Suprapubic skin (tissue), 4 donors: Measurements from ENCODE around the gene ARPC5L. TPM values are rescaled to one million over a fixed set of nuclear protein-coding genes. Genes with fewer than 3 reads are reported as not detected.

Experiments used
- DNase-seq, 2 donors: peaks; one replicate each; pipeline ENCODE4 v3.0.0-alpha.2; 2019; ENCODE audit warnings: low spot score in 2 of 2
- H3K27ac ChIP-seq: fragments of 200-600 bp; sonication (generic); one replicate; pipeline ENCODE4 v1.5.1; 2019
- H3K27me3 ChIP-seq: fragments of 200-600 bp; sonication (generic); one replicate; pipeline ENCODE4 v1.5.1; 2019
- H3K36me3 ChIP-seq: fragments of 200-600 bp; sonication (generic); one replicate; pipeline ENCODE4 v1.5.1; 2019
- H3K4me1 ChIP-seq: fragments of 200-600 bp; sonication (generic); one replicate; pipeline ENCODE4 v1.5.1; 2019
- H3K4me3 ChIP-seq: fragments of 200-600 bp; sonication (generic); one replicate; pipeline ENCODE4 v1.5.1; 2019; ENCODE audit warnings: mild to moderate bottlenecking
- H3K9me3 ChIP-seq: fragments of 200-600 bp; sonication (generic); one replicate; pipeline ENCODE4 v1.5.1; 2019
- EP300 ChIP-seq: sonication (generic); formaldehyde crosslinking; IDR thresholded peaks from one replicate; pipeline ENCODE4 v1.6.1; 2017; ENCODE audit warnings: antibody characterized with exemption
- POLR2A ChIP-seq, 2 donors: fragments of 450-650 bp; IDR thresholded peaks; one replicate each; pipeline ENCODE4 v1.6.1; 2017; ENCODE audit warnings: antibody characterized with exemption in 2 of 2, mild to moderate bottlenecking in 2 of 2, moderate library complexity in 2 of 2
- POLR2AphosphoS5 ChIP-seq, 3 donors: sonication (generic); formaldehyde crosslinking; IDR thresholded peaks; one replicate each; pipeline ENCODE4 v1.6.1; 2017; ENCODE audit warnings: antibody characterized with exemption in 3 of 3
- WGBS: methylation state at CpG from one replicate; pipeline ENCODE4 v1.1.5; 2018; 5-methylcytosine and 5-hydroxymethylcytosine counted together
- total RNA-seq, 4 donors: library from RNA; depleted of rRNA; stranded (reverse); fragments of >200 nt; gene quantifications; one replicate each; pipeline ENCODE4 v1.1.0, GENCODE V29; 2016
- TF ChIP-seq, protein P1 (sequence below), 2 donors: fragments of 200-600 bp in 1 of 2; fragments of 450-650 bp in 1 of 2; sonication (generic) in 1 of 2; IDR thresholded peaks; one replicate each; pipeline ENCODE4 v1.5.1; 2016 to 2019; ENCODE audit warnings: antibody characterized with exemption in 2 of 2, mild to moderate bottlenecking in 1 of 2, moderate library complexity in 1 of 2

Gene ARPC5L
- total RNA-seq, 4 donors from 2014 or later = 16.9 to 52.4 (median 33.0) TPM

DNA sequence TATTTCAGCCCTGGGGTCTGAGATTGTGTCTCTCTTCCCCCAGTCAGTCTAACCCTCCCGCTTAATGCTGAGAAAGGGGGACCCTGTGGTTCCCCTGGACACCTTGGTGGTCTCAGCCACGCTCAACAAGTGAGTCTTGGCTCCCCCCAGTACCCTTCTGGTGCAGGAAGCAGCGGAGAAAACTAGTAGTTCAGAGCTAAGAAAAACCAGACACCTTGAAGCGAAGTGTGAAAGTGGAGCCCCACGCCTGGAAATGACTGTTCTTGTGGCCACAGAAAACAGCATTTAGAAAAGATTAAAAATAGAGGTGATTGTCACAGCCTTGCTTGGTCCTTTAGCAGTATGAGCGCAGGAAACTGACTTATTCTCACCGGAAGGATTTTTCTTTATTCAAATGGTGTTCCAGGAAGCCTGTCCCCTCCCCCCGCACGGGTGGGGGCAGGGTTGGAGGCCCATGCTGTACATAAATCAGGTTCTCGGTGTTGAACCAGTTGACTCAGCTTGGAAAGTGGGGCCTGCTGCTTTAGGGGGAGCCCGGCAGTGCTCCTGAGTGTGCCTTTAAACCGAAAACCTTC is 8.1 kb downstream of the ARPC5L start:
- no peak for TF ChIP-seq EP300
- TF ChIP-seq, protein P1, sequence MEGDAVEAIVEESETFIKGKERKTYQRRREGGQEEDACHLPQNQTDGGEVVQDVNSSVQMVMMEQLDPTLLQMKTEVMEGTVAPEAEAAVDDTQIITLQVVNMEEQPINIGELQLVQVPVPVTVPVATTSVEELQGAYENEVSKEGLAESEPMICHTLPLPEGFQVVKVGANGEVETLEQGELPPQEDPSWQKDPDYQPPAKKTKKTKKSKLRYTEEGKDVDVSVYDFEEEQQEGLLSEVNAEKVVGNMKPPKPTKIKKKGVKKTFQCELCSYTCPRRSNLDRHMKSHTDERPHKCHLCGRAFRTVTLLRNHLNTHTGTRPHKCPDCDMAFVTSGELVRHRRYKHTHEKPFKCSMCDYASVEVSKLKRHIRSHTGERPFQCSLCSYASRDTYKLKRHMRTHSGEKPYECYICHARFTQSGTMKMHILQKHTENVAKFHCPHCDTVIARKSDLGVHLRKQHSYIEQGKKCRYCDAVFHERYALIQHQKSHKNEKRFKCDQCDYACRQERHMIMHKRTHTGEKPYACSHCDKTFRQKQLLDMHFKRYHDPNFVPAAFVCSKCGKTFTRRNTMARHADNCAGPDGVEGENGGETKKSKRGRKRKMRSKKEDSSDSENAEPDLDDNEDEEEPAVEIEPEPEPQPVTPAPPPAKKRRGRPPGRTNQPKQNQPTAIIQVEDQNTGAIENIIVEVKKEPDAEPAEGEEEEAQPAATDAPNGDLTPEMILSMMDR (IDR thresholded peaks at IDR 0.05) = no peak
- TF ChIP-seq POLR2A (IDR thresholded peaks at IDR 0.05) = no peak
- TF ChIP-seq POLR2AphosphoS5 (IDR thresholded peaks at IDR 0.05) = no peak
- DNase-seq = no peak
- peaks cover 59% of the 10 kb centered on the region for H3K4me1 ChIP-seq

DNA sequence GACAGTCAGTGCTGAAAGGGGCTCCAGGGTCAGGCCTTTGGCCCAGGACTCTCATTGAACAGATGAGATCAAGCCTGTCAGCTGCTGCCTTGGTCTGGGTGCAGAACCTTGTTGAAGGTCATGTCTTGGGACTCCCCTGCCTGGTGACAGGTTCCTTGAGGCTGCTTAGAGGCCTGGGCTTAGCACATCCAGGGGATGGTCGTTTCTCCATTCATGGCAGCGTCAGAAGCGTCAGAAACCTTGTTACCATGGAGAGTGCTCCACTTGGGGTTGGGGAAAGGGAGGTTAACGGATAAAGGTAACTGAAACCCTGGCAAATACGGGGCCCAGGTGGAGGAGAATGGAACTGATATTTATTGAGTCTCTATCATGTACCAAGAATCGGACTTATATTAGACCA is 8.8 kb downstream of the ARPC5L start:
- H3K4me3 ChIP-seq = peak overlapping the region; percentile 63
- WGBS = 49% methylated on average over 6 of the region's 6 CpGs
- H3K27ac ChIP-seq = peak overlapping the region; percentile 93
- H3K9me3 ChIP-seq = no peaks in the 10 kb centered on the region
- peaks cover 59% of the 10 kb centered on the region for H3K4me1 ChIP-seq
- peaks cover 20% of the 10 kb centered on the region for H3K36me3 ChIP-seq
- DNase-seq = no peak
- no peaks in the 10 kb centered on the region for H3K27me3 ChIP-seq
- TF ChIP-seq POLR2A (IDR thresholded peaks at IDR 0.05) = no peak
- no peak for TF ChIP-seq EP300
- TF ChIP-seq POLR2AphosphoS5 (IDR thresholded peaks at IDR 0.05) = no peak
- TF ChIP-seq, protein P1 (IDR thresholded peaks at IDR 0.05) = no peak

More for the DNA sequence above, 8.1 kb downstream of the ARPC5L start:
- H3K27ac ChIP-seq = peak overlapping the region; percentile 93
- H3K36me3 ChIP-seq = peaks cover 13% of the 10 kb centered on the region
- H3K27me3 ChIP-seq = no peaks in the 10 kb centered on the region
- H3K4me3 ChIP-seq = peak overlapping the region; percentile 63
- no peaks in the 10 kb centered on the region for H3K9me3 ChIP-seq
- 8% methylated on average over 12 of the region's 12 CpGs for WGBS

DNA sequence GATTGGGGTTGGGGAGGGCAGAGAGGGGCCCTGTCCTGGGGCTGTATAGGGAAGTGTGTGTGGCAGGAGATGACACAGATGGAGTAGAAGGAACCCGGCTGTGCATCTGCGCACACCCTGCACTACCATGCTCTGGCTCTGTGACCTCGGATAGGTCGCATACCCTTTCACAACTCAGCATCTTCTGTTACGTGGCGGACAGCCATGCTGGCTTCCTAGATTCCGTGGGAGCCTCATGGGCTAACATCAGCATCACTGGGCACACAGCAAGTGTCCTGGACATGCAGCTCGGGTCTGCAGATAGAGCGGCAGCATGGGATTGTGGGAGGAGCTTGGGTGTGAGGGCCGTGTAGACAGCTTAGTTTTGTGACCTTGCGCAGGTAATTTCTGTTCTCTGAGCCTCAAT is 9.2 kb downstream of the ARPC5L start:
- Histone ChIP-seq H3K36me3 (peaks cover 24% of the 10 kb centered on the region), H3K4me3 (peak overlapping the region; percentile 63), H3K27ac (peak overlapping the region; percentile 3), H3K4me1 (peaks cover 59% of the 10 kb centered on the region), H3K27me3 (no peaks in the 10 kb centered on the region), H3K9me3 (no peaks in the 10 kb centered on the region)
- 63% methylated on average over 11 of the region's 11 CpGs for WGBS
- TF ChIP-seq EP300 (no peak), POLR2AphosphoS5 (IDR thresholded peaks at IDR 0.05) (no peak), POLR2A (IDR thresholded peaks at IDR 0.05) (no peak)
- TF ChIP-seq, protein P1 (IDR thresholded peaks at IDR 0.05) = no peak
- no peak for DNase-seq

DNA sequence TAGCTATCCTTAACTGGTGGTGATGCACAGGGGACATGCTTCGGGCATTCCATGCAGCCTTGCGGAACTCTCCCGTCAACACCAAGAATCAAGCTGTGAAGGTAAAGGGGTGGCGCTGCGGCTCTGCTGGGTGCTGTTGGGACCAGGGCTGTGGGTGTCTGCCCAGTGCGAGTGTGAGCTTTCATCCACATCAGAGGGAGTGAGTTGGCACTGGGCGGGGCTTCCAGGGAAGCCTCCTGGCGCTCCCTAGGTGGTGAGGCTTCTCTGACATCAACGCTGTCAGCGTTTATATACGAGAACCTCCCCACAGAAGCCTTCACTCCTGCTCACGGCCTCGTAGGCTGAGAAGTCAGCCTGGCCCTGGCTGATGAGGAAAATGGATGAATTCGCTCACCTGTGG is 11.7 kb downstream of the ARPC5L start:
- Histone ChIP-seq H3K4me3 (no peak overlapping the region), H3K27ac (no peak overlapping the region), H3K9me3 (no peaks in the 10 kb centered on the region), H3K27me3 (no peaks in the 10 kb centered on the region), H3K4me1 (peaks cover 44% of the 10 kb centered on the region), H3K36me3 (peaks cover 47% of the 10 kb centered on the region)
- DNase-seq = no peak
- WGBS = 63% methylated on average over 14 of the region's 14 CpGs
- TF ChIP-seq, protein P1 (IDR thresholded peaks at IDR 0.05) = no peak
- TF ChIP-seq POLR2AphosphoS5 (IDR thresholded peaks at IDR 0.05) = no peak
- TF ChIP-seq POLR2A (IDR thresholded peaks at IDR 0.05) = no peak
- TF ChIP-seq EP300 = no peak

DNA sequence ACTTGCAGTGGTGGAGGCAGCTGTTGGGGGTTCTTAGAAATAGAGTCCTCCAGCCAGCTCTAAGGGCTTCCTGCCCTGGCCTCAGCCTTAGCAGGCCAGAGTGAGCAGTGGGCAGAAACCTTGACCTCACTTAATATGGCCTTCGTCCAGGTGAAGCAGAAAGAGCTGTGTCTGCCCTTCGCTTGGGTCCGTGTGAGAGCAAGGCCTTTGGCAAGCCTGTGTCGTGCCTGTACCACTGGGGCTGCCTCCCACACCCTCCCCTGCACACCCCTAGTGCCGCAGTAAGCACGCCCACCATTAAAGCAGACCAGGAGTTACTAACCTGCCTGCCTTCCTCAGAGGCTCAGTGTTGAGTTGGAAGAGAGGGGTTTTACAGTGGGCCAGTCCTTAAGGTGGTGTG is 13.6 kb downstream of the ARPC5L start:
- H3K4me3 ChIP-seq = no peak overlapping the region
- WGBS = 97% methylated on average over 5 of the region's 6 CpGs
- H3K27me3 ChIP-seq = no peaks in the 10 kb centered on the region
- peaks cover 36% of the 10 kb centered on the region for H3K4me1 ChIP-seq
- TF ChIP-seq POLR2AphosphoS5 (IDR thresholded peaks at IDR 0.05) (no peak), POLR2A (IDR thresholded peaks at IDR 0.05) (no peak), EP300 (no peak)
- TF ChIP-seq, protein P1 (IDR thresholded peaks at IDR 0.05) = no peak
- H3K9me3 ChIP-seq = no peaks in the 10 kb centered on the region
- H3K36me3 ChIP-seq = peaks cover 61% of the 10 kb centered on the region
- DNase-seq = no peak
- no peak overlapping the region for H3K27ac ChIP-seq
